Effector CD8-positive, alpha-beta T cell (primary cell): ENCODE results near the gene TSEN2.
"Not testable (repeated sequence)": the region's sequence is repeated elsewhere in the genome, so short reads cannot be mapped to it uniquely, and the experiment has no call there.

Experiments used
- DNase-seq: peaks from one replicate; lab custom pipeline; 2025; lab: John Stamatoyannopoulos, UW

TSEN2 gene

GRCh38 chr3:12452361-12453330 lies 31.6 kb upstream of the TSEN2 start:
- DNase-seq, result no peak

GRCh38 chr3:12454076-12454815 lies 30.0 kb upstream of the TSEN2 start:
- DNase-seq, result no peak

GRCh38 chr3:12454816-12455121 lies 29.5 kb upstream of the TSEN2 start:
- no peak for DNase-seq

GRCh38 chr3:12455740-12456139 lies 28.5 kb upstream of the TSEN2 start:
- DNase-seq, result no peak

DNA sequence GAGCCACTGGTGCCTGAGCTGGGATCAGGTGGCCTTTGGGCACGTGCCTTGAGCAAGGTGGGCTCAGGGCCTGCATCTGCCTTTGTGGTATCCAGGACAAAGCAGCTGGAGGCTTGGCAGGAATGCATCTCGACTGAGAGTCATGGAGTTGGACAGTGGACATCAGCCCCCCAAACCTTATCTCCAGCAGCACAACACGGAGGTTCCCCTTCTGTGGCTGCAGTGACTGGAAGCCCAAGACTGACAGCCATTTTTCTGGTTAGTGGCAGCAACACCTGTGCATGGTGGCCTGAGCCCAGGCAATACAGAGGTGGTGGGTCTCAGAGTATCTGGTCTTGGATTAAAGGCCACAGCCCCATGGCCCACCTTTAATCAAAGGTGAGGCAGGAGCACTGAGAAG lies 27.8 kb upstream of the TSEN2 start:
- no peak for DNase-seq

- DNase-seq, result not testable (repeated sequence)
Measured at GRCh38 chr3:12457380-12457779, 26.9 kb upstream of the TSEN2 start.

GRCh38 chr3:12458901-12459300 lies 25.4 kb upstream of the TSEN2 start:
- no peak for DNase-seq

DNA sequence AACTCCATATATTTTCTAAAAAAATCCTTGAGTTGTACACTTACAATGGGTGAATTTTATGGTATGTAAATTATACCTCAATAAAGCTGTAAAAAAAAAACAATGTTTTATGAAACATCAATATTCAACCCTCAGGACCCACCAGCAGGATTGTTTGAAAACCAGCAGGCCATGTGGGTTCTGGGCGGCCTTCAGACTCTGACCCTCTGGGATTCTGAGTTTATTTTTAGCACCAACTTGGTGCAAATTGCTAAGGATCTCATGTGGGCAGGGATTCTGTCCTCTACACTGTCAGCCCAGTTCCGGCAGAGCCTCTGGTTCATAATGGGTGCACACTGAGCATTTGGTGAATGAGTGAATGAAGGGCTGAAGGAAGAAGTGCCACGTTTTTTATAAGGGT lies 24.2 kb upstream of the TSEN2 start:
- DNase-seq, result no peak

DNA sequence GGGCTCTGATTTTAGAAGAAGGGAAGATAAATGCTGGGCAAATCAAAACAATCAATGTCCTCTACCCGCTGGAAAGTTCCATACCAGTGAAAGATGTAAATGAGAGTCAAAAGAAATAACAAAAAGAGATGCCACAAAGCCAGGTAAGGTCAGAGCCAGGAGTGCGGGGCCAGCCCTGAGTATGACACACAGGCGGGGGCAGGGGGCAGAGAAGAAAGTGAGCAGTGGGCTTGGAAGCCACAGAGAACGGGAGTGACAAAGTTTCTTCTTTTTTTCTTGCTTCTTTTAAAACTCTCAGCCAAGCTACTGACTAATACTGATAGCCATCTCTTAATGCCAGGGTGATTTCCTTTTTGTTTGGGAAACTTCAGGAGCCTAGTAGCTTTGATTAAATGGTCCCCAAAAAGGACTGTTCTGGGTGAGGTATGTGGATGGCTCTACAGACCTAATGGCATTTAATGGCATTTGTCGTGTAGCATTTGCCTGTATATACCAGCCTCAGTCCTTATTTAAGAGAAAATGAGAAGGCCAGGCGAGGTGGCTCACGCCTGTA lies 23.1 kb upstream of the TSEN2 start:
- no peak for DNase-seq

GRCh38 chr3:12462159-12462947 lies 21.9 kb upstream of the TSEN2 start:
- DNase-seq, result no peak

GRCh38 chr3:12463686-12464085 lies 20.6 kb upstream of the TSEN2 start:
- no peak for DNase-seq

- no peak for DNase-seq
Measured at GRCh38 chr3:12464181-12464580, 20.1 kb upstream of the TSEN2 start.

- DNase-seq, result no peak
Measured at GRCh38 chr3:12465151-12465835, 19.0 kb upstream of the TSEN2 start.

GRCh38 chr3:12465836-12466225 lies 18.4 kb upstream of the TSEN2 start:
- no peak for DNase-seq

- DNase-seq, result no peak
Measured at GRCh38 chr3:12467746-12468145, 16.5 kb upstream of the TSEN2 start.

DNA sequence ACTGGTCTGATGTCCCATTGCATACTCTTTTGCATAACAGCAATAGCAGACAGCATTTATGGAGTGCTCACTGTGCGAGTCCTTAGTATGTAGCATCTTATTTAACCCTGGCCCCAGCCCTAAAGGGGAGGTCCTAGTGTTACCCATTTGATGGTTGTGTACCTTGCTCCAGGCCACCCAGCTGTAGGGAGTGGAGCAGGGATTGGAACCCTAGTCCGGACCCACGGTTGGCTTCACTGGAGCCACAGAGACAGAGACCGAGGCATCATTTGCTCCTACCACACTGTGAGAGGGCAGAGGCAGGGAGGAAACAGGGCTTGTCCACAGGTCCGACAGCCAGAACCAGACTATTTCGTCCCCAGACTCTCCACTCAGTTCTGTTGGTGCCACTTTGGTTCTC lies 16.0 kb upstream of the TSEN2 start:
- DNase-seq, result no peak

DNA sequence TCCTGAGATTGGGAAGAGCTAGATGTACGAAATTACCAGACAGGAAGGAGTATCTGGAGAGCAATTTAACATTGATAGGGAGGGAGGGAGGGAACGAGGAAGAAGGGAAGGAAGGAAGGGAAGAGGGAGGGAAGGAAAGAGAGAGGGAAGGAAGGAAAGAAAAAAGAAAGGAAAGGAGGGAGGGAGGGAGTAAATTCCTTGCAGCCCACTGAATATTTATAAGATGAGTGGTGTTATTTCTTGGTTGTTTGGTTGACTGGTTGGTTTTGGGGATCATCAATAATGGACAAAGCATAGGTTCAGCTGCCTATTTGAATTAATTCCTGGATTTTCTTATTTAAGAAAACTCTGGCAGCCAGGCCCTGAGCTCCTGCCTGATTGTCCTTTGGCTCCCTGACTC lies 15.5 kb upstream of the TSEN2 start:
- DNase-seq, result no peak

GRCh38 chr3:12469222-12469621 lies 15.1 kb upstream of the TSEN2 start:
- DNase-seq, result not testable (repeated sequence)

GRCh38 chr3:12470111-12470510 lies 14.2 kb upstream of the TSEN2 start:
- DNase-seq, result no peak

DNA sequence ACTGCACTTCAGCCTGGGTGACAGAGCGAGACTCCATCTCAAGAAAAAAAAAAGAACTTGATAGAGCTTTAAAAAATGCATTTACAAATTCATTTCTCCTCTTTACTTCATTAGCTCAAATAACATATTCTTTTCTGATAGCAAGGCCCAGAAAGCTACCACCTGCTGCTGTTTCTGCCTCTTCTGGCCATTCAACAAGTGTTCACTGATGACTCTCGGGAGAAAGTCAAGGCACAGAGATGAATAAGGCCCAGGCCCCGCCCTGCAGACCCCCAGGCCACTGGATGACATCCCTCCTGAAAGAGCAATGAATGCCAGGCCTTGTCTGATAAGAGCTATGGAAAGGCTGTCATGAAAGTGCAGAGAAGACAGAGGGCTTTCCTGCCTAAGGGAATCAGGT lies 13.6 kb upstream of the TSEN2 start:
- no peak for DNase-seq

DNA sequence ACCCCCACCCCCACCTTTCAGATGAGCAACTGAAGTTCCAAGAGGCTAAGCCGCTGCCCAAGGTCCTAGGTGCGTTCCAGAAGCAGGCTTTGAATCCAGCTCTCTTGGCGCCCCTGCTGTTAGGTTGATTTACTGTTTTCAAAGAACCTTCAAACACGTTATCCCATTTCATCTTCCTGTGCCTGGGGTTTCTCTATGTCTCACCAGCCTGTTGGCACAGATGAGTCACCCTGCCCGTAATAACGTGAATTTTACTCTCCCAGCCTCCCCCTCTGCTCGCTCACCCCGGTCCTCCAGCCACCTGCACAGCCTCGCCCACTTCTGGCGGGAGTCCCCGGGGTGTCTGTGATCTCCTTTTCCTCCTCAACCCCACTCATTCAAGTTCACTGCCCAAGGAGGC lies 13.0 kb upstream of the TSEN2 start:
- no peak for DNase-seq
